Neural cell (in vitro differentiated cells): Measurements from ENCODE around the gene RNF144A. TPM values are rescaled to one million over a fixed set of nuclear protein-coding genes. Genes with fewer than 3 reads are reported as not detected.
A peak's percentile ranks its signal among the peaks of the same experiment; 100 is the strongest.

Experiments used
- H2AFZ ChIP-seq: fragments of 200-600, 300-800 bp; sonication (generic), shearing (Covaris generic); 2 replicates; pipeline ENCODE4 v1.6.0; 2014; ENCODE audit warnings: low read depth, mild to moderate bottlenecking, antibody characterized with exemption, low read length, moderate library complexity
- H3F3A ChIP-seq: fragments of 200-600 bp; shearing (Covaris generic); 2 replicates; pipeline ENCODE4 v1.6.1; 2016; ENCODE audit warnings: mild to moderate bottlenecking, moderate library complexity, mixed read lengths, antibody characterized with exemption, low read length; ENCODE audit not compliant: insufficient read depth, poor library complexity, severe bottlenecking
- H3K27ac ChIP-seq: fragments of 200-600, 300-800 bp; sonication (generic), shearing (Covaris generic); 2 replicates; pipeline ENCODE4 v1.5.1; 2014; ENCODE audit warnings: mild to moderate bottlenecking, low read length, moderate library complexity
- H3K27me3 ChIP-seq: fragments of 300-800, 200-600 bp; sonication (generic), shearing (Covaris generic); 2 replicates; pipeline ENCODE4 v1.6.0; 2014; ENCODE audit warnings: mild to moderate bottlenecking, low read depth, low read length, moderate library complexity; ENCODE audit not compliant: insufficient read depth
- H3K36me3 ChIP-seq: fragments of 300-800, 200-600 bp; sonication (generic), shearing (Covaris generic); 2 replicates; pipeline ENCODE4 v1.5.1; 2014; ENCODE audit warnings: mild to moderate bottlenecking, antibody characterized with exemption, low read length, moderate library complexity; ENCODE audit not compliant: insufficient read depth
- H3K4me2 ChIP-seq: fragments of 300-800, 200-600 bp; sonication (generic), shearing (Covaris generic); 2 replicates; pipeline ENCODE4 v1.6.0; 2014; ENCODE audit warnings: mild to moderate bottlenecking, low read length
- H3K4me3 ChIP-seq: fragments of 300-800, 200-600 bp; sonication (generic), shearing (Covaris generic); 2 replicates; pipeline ENCODE4 v1.5.1; 2014; ENCODE audit warnings: mild to moderate bottlenecking, low read length, moderate library complexity
- H3K79me2 ChIP-seq: fragments of 200-600 bp; shearing (Covaris generic); replicated peaks from 2 replicates; pipeline ENCODE4 v1.6.0; 2014; ENCODE audit warnings: mild to moderate bottlenecking, low read length, moderate library complexity; ENCODE audit not compliant: insufficient read depth
- H3K9ac ChIP-seq: fragments of 300-800, 200-600 bp; sonication (generic), shearing (Covaris generic); 2 replicates; pipeline ENCODE4 v1.6.1; 2016; ENCODE audit warnings: mild to moderate bottlenecking, low read length, mixed read lengths
- H3K9me2 ChIP-seq: fragments of 200-600 bp; shearing (Covaris generic); 2 replicates; pipeline ENCODE4 v1.6.1; 2016; ENCODE audit warnings: mild to moderate bottlenecking, low read length, mixed read lengths; ENCODE audit not compliant: insufficient read depth
- H3K9me3 ChIP-seq: fragments of 200-600, 300-800 bp; sonication (generic), shearing (Covaris generic); 2 replicates; pipeline ENCODE4 v1.6.1; 2016; ENCODE audit warnings: mild to moderate bottlenecking, mixed run types, low read length, moderate library complexity, mixed read lengths
- H4K20me1 ChIP-seq: fragments of 200-600 bp; shearing (Covaris generic); 2 replicates; pipeline ENCODE4 v1.6.1; 2016; ENCODE audit warnings: mild to moderate bottlenecking, mixed run types; ENCODE audit not compliant: insufficient read depth
- CTCF ChIP-seq: fragments of 450-650 bp; IDR thresholded peaks from 2 replicates; pipeline ENCODE4 v1.5.1; 2014; ENCODE audit warnings: antibody characterized with exemption, mild to moderate bottlenecking, moderate library complexity; ENCODE audit not compliant: poor library complexity, severe bottlenecking
- EP300 ChIP-seq: fragments of 450-650 bp; conservative IDR thresholded peaks from 2 replicates; pipeline ENCODE4 v1.6.1; 2014; ENCODE audit warnings: antibody characterized with exemption, mild to moderate bottlenecking, moderate library complexity; ENCODE audit not compliant: poor library complexity, severe bottlenecking
- EZH2 ChIP-seq: fragments of 200-600, 300-800 bp; shearing (Covaris generic), sonication (generic); IDR thresholded peaks from 2 replicates; pipeline ENCODE4 v1.6.1; 2014; ENCODE audit warnings: antibody characterized with exemption, low read length, borderline replicate concordance, mild to moderate bottlenecking; ENCODE audit not compliant: insufficient read depth, poor library complexity, severe bottlenecking
- MXI1 ChIP-seq: fragments of 450-650 bp; conservative IDR thresholded peaks from 2 replicates; pipeline ENCODE4 v1.6.1; 2014; ENCODE audit warnings: antibody characterized with exemption, mild to moderate bottlenecking; ENCODE audit not compliant: poor library complexity, severe bottlenecking
- POLR2AphosphoS5 ChIP-seq: IDR thresholded peaks from 2 replicates; pipeline ENCODE4 v1.6.1; 2012
- RAD21 ChIP-seq: fragments of 450-650 bp; conservative IDR thresholded peaks from 2 replicates; pipeline ENCODE4 v1.6.1; 2014; ENCODE audit warnings: antibody characterized with exemption, mild to moderate bottlenecking, moderate library complexity
- REST ChIP-seq: IDR thresholded peaks from 2 replicates; pipeline ENCODE4 v1.6.1; 2012; ENCODE audit warnings: borderline replicate concordance
- SMC3 ChIP-seq: fragments of 450-650 bp; conservative IDR thresholded peaks from 2 replicates; pipeline ENCODE4 v1.6.1; 2014; ENCODE audit warnings: antibody characterized with exemption, mild to moderate bottlenecking, moderate library complexity; ENCODE audit not compliant: poor library complexity
- TAF1 ChIP-seq: IDR thresholded peaks from 2 replicates; pipeline ENCODE4 v1.6.1; 2012; ENCODE audit warnings: low read depth
- polyA plus RNA-seq: library from polyadenylated mRNA; depleted of rRNA; stranded (reverse); fragments of >200 nt; gene quantifications from 2 replicates; pipeline ENCODE4 v1.2.3, GENCODE V29; 2014

The RNF144A gene
- polyA plus RNA-seq, 1 donor from 2014 or later, result 26.9 TPM

GRCh38 chr2:7022492-7023385, 105.5 kb downstream of the RNF144A start:
- Histone ChIP-seq H3K79me2 (no peaks in the 10 kb centered on the region), H3K9me2 (no peaks in the 10 kb centered on the region), H3K27me3 (no peaks in the 10 kb centered on the region), H4K20me1 (no peaks in the 10 kb centered on the region), H3K9me3 (no peaks in the 10 kb centered on the region), H3K36me3 (no peaks in the 10 kb centered on the region), H3K4me2 (no peak overlapping the region), H3K27ac (peak overlapping the region; percentile 24), H3K9ac (no peak overlapping the region), H2AFZ (no peak overlapping the region), H3F3A (no peaks in the 10 kb centered on the region), H3K4me3 (peak overlapping the region; percentile 31)
- TF ChIP-seq RAD21 (no peak), CTCF (peak; percentile 19)

GRCh38 chr2:7023542-7023941, 106.3 kb downstream of the RNF144A start:
- Histone ChIP-seq H3K27ac (no peak overlapping the region), H3K36me3 (no peaks in the 10 kb centered on the region), H3K9me2 (no peaks in the 10 kb centered on the region), H3K79me2 (no peaks in the 10 kb centered on the region), H3K4me3 (peak overlapping the region; percentile 31), H2AFZ (no peak overlapping the region), H3F3A (no peaks in the 10 kb centered on the region), H3K9me3 (no peaks in the 10 kb centered on the region), H4K20me1 (no peaks in the 10 kb centered on the region), H3K27me3 (no peaks in the 10 kb centered on the region), H3K9ac (no peak overlapping the region), H3K4me2 (no peak overlapping the region)
- TF ChIP-seq MXI1, result no peak
- no peak for TF ChIP-seq RAD21
- TF ChIP-seq REST, result no peak
- no peak for TF ChIP-seq EP300
- TF ChIP-seq SMC3, result no peak
- no peak for TF ChIP-seq EZH2
- no peak for TF ChIP-seq CTCF
- TF ChIP-seq TAF1, result no peak
- no peak for TF ChIP-seq POLR2AphosphoS5
